Measurements from ENCODE around the gene DCLK3. TPM values are rescaled to one million over a fixed set of nuclear protein-coding genes. Genes with fewer than 3 reads are reported as not detected.

The DCLK3 gene
- total RNA-seq, 1 experiment from 2014 or later, result 0.55 TPM

- H3K27ac Mint-ChIP-seq, result no peak overlapping the region
- TF ChIP-seq ERG (CRISPR knock-in tag; IDR thresholded peaks at IDR 0.05) (no peak), ZNF281 (CRISPR knock-in tag; IDR thresholded peaks at IDR 0.05) (no peak), ZNF317 (CRISPR knock-in tag; IDR thresholded peaks at IDR 0.05; ENCODE audit: borderline replicate concordance, low read depth) (no peak)
- TF ChIP-seq, protein P1, sequence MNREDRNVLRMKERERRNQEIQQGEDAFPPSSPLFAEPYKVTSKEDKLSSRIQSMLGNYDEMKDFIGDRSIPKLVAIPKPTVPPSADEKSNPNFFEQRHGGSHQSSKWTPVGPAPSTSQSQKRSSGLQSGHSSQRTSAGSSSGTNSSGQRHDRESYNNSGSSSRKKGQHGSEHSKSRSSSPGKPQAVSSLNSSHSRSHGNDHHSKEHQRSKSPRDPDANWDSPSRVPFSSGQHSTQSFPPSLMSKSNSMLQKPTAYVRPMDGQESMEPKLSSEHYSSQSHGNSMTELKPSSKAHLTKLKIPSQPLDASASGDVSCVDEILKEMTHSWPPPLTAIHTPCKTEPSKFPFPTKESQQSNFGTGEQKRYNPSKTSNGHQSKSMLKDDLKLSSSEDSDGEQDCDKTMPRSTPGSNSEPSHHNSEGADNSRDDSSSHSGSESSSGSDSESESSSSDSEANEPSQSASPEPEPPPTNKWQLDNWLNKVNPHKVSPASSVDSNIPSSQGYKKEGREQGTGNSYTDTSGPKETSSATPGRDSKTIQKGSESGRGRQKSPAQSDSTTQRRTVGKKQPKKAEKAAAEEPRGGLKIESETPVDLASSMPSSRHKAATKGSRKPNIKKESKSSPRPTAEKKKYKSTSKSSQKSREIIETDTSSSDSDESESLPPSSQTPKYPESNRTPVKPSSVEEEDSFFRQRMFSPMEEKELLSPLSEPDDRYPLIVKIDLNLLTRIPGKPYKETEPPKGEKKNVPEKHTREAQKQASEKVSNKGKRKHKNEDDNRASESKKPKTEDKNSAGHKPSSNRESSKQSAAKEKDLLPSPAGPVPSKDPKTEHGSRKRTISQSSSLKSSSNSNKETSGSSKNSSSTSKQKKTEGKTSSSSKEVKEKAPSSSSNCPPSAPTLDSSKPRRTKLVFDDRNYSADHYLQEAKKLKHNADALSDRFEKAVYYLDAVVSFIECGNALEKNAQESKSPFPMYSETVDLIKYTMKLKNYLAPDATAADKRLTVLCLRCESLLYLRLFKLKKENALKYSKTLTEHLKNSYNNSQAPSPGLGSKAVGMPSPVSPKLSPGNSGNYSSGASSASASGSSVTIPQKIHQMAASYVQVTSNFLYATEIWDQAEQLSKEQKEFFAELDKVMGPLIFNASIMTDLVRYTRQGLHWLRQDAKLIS (CRISPR knock-in tag; IDR thresholded peaks at IDR 0.05; ENCODE audit: borderline replicate concordance), result no peak
- H3K4me3 Mint-ChIP-seq, result no peak overlapping the region
- DNase-seq (ENCODE audit: low spot score), result peak; percentile 23
- H3K4me1 Mint-ChIP-seq, result no peaks in the 10 kb centered on the region
- H3K27me3 Mint-ChIP-seq (ENCODE audit: low read depth), result no peaks in the 10 kb centered on the region; the same call in 1 of the 2 replicates
- CTCF ChIA-PET, result interaction anchor here (1.2 to 2.4 kb wide), 3 partner anchors 51 to 217 kb away, joined by 3 to 9 read pairs (median 5); no protein-coding TSS in a partner anchor
- peak; percentile 89 for ATAC-seq
- POLR2A ChIA-PET, result no interaction called here
- H3K36me3 Mint-ChIP-seq, result no peaks in the 10 kb centered on the region
- H3K9me3 Mint-ChIP-seq, result no peaks in the 10 kb centered on the region
Measured at GRCh38 chr3:36741285-36741684, 23.1 kb downstream of the DCLK3 start.

DNA sequence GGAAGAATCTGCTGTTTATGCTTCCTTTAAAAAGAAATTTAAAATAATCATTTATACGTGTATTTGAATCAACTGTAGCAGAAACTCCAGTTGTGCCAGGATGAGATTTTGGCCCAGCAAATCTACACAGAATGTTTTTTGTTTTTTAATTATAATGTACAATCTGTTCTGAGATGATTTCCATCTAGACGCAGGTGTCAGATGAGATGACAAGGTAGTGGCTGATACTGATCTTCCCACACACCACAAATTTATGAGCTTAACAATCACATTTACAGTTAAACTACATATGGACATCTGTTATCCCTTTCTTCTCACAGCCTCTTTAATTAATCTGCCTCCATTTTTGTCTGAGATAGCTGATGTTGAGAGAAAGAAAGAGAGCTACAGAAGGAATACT, 23.6 kb downstream of the DCLK3 start:
- ChIA-PET POLR2A (no interaction called here), CTCF (interaction anchor here (0.7 to 2.4 kb wide), 4 partner anchors 10 to 218 kb away, joined by 3 to 9 read pairs (median 3); no protein-coding TSS in a partner anchor)
- TF ChIP-seq FOXP4 (CRISPR knock-in tag; IDR thresholded peaks at IDR 0.05) (no peak), SMAD3 (CRISPR knock-in tag; IDR thresholded peaks at IDR 0.05; ENCODE audit: borderline replicate concordance) (no peak), ZNF671 (CRISPR knock-in tag; IDR thresholded peaks at IDR 0.05) (no peak), NR3C1 (CRISPR knock-in tag; conservative IDR thresholded peaks at IDR 0.05; ENCODE audit: low read depth) (no peak), ELF4 (CRISPR knock-in tag; IDR thresholded peaks at IDR 0.05; ENCODE audit: low read depth) (no peak), EMX1 (CRISPR knock-in tag; IDR thresholded peaks at IDR 0.05) (no peak), AR (CRISPR knock-in tag; IDR thresholded peaks at IDR 0.05) (no peak), SOX15 (CRISPR knock-in tag; IDR thresholded peaks at IDR 0.05) (no peak), TEAD4 (CRISPR knock-in tag; IDR thresholded peaks at IDR 0.05) (no peak), ZNF219 (CRISPR knock-in tag; IDR thresholded peaks at IDR 0.05; ENCODE audit: borderline replicate concordance) (no peak), MAX (CRISPR knock-in tag; IDR thresholded peaks at IDR 0.05) (no peak)
- no peak overlapping the region for H3K27ac Mint-ChIP-seq
- H3K27me3 Mint-ChIP-seq (ENCODE audit: low read depth), result no peaks in the 10 kb centered on the region; the same call in 1 of the 2 replicates
- ATAC-seq, result no peak
- H3K9me3 Mint-ChIP-seq, result no peaks in the 10 kb centered on the region
- no peak for DNase-seq (ENCODE audit: low spot score)
- no peaks in the 10 kb centered on the region for H3K4me1 Mint-ChIP-seq
- no peaks in the 10 kb centered on the region for H3K36me3 Mint-ChIP-seq
- H3K4me3 Mint-ChIP-seq, result no peak overlapping the region

All from WTC11 (cell line).